Keratinocyte (primary cell): Measurements from ENCODE around the gene TTLL5. TPM values are rescaled to one million over a fixed set of nuclear protein-coding genes. Genes with fewer than 3 reads are reported as not detected.

Experiments
- DNase-seq: peaks from one replicate; pipeline ENCODE4 v3.0.0-alpha.2; 2011; ENCODE audit warnings: low read depth, missing footprints, low spot score
- FAIRE-seq: peaks from 2 replicates; lab custom pipeline; 2011; peaks lifted over from hg19 to GRCh38; lab: Jason Lieb, UNC
- H2AFZ ChIP-seq: 2 replicates; pipeline ENCODE4 v1.6.0; 2012; ENCODE audit warnings: low read length, control low read depth, inconsistent platforms; ENCODE audit not compliant: control insufficient read depth
- H3K27ac ChIP-seq: 2 replicates; pipeline ENCODE4 v1.5.1; 2011; ENCODE audit warnings: low read length; ENCODE audit not compliant: control insufficient read depth, insufficient read depth
- H3K27me3 ChIP-seq: 3 replicates; pipeline ENCODE4 v1.6.0; 2011; ENCODE audit warnings: low read length; ENCODE audit not compliant: control insufficient read depth, insufficient read depth; ENCODE audit errors: extremely low read depth
- H3K36me3 ChIP-seq, 2 experiments: 2 replicates in 1 of 2; 3 replicates in 1 of 2; pipeline ENCODE4 v1.5.1; 2011; ENCODE audit warnings: low read length in 2 of 2, mild to moderate bottlenecking in 1 of 2; ENCODE audit not compliant: control insufficient read depth in 2 of 2, insufficient read depth in 2 of 2; ENCODE audit errors: extremely low read depth in 1 of 2
- H3K4me1 ChIP-seq: 3 replicates; pipeline ENCODE4 v1.5.1; 2011; ENCODE audit warnings: low read length; ENCODE audit not compliant: control insufficient read depth, insufficient read depth; ENCODE audit errors: extremely low read depth
- H3K4me2 ChIP-seq: 3 replicates; pipeline ENCODE4 v1.6.0; 2011; ENCODE audit warnings: low read depth, low read length; ENCODE audit not compliant: control insufficient read depth, insufficient read depth; ENCODE audit errors: extremely low read depth
- H3K4me3 ChIP-seq, 3 experiments: fragments of 200-600 bp in 1 of 3; sonication (generic) in 1 of 3; 2 replicates in 2 of 3; 3 replicates in 1 of 3; pipeline ENCODE4 v1.5.1; 2011 to 2016; ENCODE audit warnings: low read length in 3 of 3, mild to moderate bottlenecking in 3 of 3, control low read depth in 2 of 3, inconsistent platforms in 1 of 3, low read depth in 1 of 3, mixed read lengths in 1 of 3, mixed run types in 1 of 3, moderate library complexity in 1 of 3; ENCODE audit not compliant: control insufficient read depth in 2 of 3, insufficient read depth in 2 of 3; ENCODE audit errors: extremely low read depth in 1 of 3
- H3K79me2 ChIP-seq: 2 replicates; pipeline ENCODE4 v1.6.0; 2012; ENCODE audit warnings: low read length; ENCODE audit not compliant: control insufficient read depth, insufficient read depth
- H3K9ac ChIP-seq: 3 replicates; pipeline ENCODE4 v1.6.0; 2011; ENCODE audit warnings: low read length; ENCODE audit not compliant: control insufficient read depth, insufficient read depth; ENCODE audit errors: extremely low read depth
- H3K9me1 ChIP-seq: 3 replicates; pipeline ENCODE4 v1.6.0; 2011; ENCODE audit warnings: low read length; ENCODE audit not compliant: control insufficient read depth, insufficient read depth; ENCODE audit errors: extremely low read depth
- H3K9me3 ChIP-seq: 2 replicates; pipeline ENCODE4 v1.5.1; 2012; ENCODE audit warnings: low read depth, low read length; ENCODE audit not compliant: control insufficient read depth
- H4K20me1 ChIP-seq: 3 replicates; pipeline ENCODE4 v1.6.0; 2011; ENCODE audit warnings: low read length; ENCODE audit not compliant: control insufficient read depth, insufficient read depth; ENCODE audit errors: extremely low read depth
- EZH2 ChIP-seq: IDR thresholded peaks from one replicate; pipeline ENCODE4 v1.6.1; 2012; ENCODE audit warnings: inconsistent platforms, mild to moderate bottlenecking, low read length, moderate library complexity
- dilution Hi-C: fragments of 300-500 bp; cut with MboI; formaldehyde crosslinking; loops from one replicate; pipeline ENCODE4 v1.7.0; 2020; ENCODE audit warnings: low sequenced_read_pairs; ENCODE audit not compliant: extremely low pct_ligation_motif_present
- polyA plus RNA-seq, 5 experiments: library from polyadenylated mRNA; depleted of rRNA in 3 of 5; stranded (reverse) in 3 of 5; stranded (forward) in 1 of 5; unstranded in 1 of 5; fragments of >200 nt; gene quantifications; 1 replicate in 1 of 5; 2 replicates in 3 of 5; 3 replicates in 1 of 5; pipeline versions ENCODE4 v1.2.1 to v1.2.3, GENCODE V29; 2011 to 2012; ENCODE audit warnings: missing spikeins in 2 of 5, low read depth in 1 of 5, low replicate concordance in 1 of 5
- TF ChIP-seq, protein P1 (sequence below), 3 experiments: IDR thresholded peaks in 1 of 3; conservative IDR thresholded peaks in 1 of 3; optimal IDR thresholded peaks in 1 of 3; 2 replicates in 2 of 3; 3 replicates in 1 of 3; pipeline versions ENCODE3 to v1.5.1; 2011; ENCODE audit warnings: low read length in 3 of 3, mild to moderate bottlenecking in 3 of 3, moderate library complexity in 2 of 3, control low read depth in 1 of 3, inconsistent platforms in 1 of 3; ENCODE audit not compliant: insufficient read depth in 2 of 3; ENCODE audit errors: extremely low read depth in 1 of 3

Gene TTLL5
- polyA plus RNA-seq, 1 donor (not counting 4 experiments of a cell fraction or from before 2014, with no cell fraction given): 20.7 TPM

DNA sequence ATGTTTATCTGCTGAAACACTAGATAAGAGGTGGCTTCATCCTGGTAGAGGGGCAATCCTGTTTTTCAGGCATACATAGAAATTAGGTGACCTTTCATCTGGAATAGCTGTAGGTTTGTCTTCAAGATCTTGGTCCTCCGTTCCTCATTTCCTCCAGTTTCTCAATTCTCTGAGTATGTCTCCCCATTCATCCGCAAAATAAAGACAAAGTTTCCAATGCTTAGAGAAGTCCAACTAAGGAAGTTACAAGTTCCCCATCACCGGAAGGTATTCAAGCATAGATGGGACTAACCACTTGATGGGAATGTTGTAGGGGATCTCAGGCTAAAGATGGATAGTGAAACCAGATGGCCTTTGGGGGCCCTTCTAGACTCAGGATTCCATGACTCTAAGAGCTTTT is 34.6 kb upstream of the TTLL5 start:
- TF ChIP-seq EZH2: no peak
- TF ChIP-seq, protein P1, sequence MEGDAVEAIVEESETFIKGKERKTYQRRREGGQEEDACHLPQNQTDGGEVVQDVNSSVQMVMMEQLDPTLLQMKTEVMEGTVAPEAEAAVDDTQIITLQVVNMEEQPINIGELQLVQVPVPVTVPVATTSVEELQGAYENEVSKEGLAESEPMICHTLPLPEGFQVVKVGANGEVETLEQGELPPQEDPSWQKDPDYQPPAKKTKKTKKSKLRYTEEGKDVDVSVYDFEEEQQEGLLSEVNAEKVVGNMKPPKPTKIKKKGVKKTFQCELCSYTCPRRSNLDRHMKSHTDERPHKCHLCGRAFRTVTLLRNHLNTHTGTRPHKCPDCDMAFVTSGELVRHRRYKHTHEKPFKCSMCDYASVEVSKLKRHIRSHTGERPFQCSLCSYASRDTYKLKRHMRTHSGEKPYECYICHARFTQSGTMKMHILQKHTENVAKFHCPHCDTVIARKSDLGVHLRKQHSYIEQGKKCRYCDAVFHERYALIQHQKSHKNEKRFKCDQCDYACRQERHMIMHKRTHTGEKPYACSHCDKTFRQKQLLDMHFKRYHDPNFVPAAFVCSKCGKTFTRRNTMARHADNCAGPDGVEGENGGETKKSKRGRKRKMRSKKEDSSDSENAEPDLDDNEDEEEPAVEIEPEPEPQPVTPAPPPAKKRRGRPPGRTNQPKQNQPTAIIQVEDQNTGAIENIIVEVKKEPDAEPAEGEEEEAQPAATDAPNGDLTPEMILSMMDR (optimal IDR thresholded peaks at IDR 0.05 in 1 of 3, IDR thresholded peaks at IDR 0.05 in 1 of 3, conservative IDR thresholded peaks at IDR 0.05 in 1 of 3; ENCODE audit: extremely low read depth in 1 of 3, insufficient read depth in 2 of 3, low read length in 3 of 3): no peak
- dilution Hi-C loops: no loop called here
- H3K4me3 ChIP-seq: no peak overlapping the region
- no peak overlapping the region for H3K27ac ChIP-seq
- no peaks in the 10 kb centered on the region for H3K79me2 ChIP-seq
- no peaks in the 10 kb centered on the region for H3K9me3 ChIP-seq
- H3K4me1 ChIP-seq: no peaks in the 10 kb centered on the region
- DNase-seq: no peak
- H3K9ac ChIP-seq: no peak overlapping the region
- no peaks in the 10 kb centered on the region for H3K36me3 ChIP-seq
- no peak overlapping the region for H3K4me2 ChIP-seq
- H3K27me3 ChIP-seq: no peaks in the 10 kb centered on the region
- H4K20me1 ChIP-seq: no peaks in the 10 kb centered on the region
- no peaks in the 10 kb centered on the region for H3K9me1 ChIP-seq
- no peak overlapping the region for H2AFZ ChIP-seq
- no peak for FAIRE-seq

DNA sequence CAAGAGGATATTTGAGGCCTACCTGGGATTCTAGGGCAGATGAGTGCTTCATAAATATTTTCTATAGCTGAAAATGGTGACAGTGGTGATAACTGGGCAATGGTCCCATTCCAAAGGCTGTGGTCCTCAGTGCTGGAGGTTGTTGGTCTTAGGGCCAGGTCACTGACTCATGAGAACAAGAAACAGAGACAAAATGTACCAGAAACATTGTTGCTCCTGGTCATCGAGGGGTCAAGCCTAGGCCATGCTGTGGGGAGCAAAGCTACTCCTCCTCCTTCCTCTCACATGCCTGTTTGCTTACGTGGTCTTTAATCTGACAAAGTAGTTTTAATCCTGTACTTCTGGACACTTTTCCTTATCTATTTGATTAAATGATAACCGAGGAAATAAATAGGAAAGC is 34.2 kb upstream of the TTLL5 start:
- FAIRE-seq: no peak

More for the DNA sequence above, 34.2 kb upstream of the TTLL5 start:
- dilution Hi-C loops: no loop called here
- Histone ChIP-seq H4K20me1 (no peaks in the 10 kb centered on the region), H3K4me2 (no peak overlapping the region), H3K27ac (no peak overlapping the region), H3K9ac (no peak overlapping the region), H3K4me1 (no peaks in the 10 kb centered on the region), H3K27me3 (no peaks in the 10 kb centered on the region), H3K4me3 (no peak overlapping the region), H2AFZ (no peak overlapping the region), H3K36me3 (no peaks in the 10 kb centered on the region), H3K9me1 (no peaks in the 10 kb centered on the region), H3K9me3 (no peaks in the 10 kb centered on the region), H3K79me2 (no peaks in the 10 kb centered on the region)
- no peak for DNase-seq
- no peak for TF ChIP-seq EZH2
- TF ChIP-seq, protein P1 (optimal IDR thresholded peaks at IDR 0.05 in 1 of 3, IDR thresholded peaks at IDR 0.05 in 1 of 3, conservative IDR thresholded peaks at IDR 0.05 in 1 of 3; ENCODE audit: extremely low read depth in 1 of 3, insufficient read depth in 2 of 3, low read length in 3 of 3): no peak
